Aortic smooth muscle cell (primary cell): Measurements from ENCODE around the gene TXNDC2. TPM values are rescaled to one million over a fixed set of nuclear protein-coding genes. Genes with fewer than 3 reads are reported as not detected.

Experiments used
- total RNA-seq: library from RNA; depleted of rRNA; stranded (reverse); fragments of >200 nt; gene quantifications from 2 replicates; pipeline ENCODE4 v1.2.3, GENCODE V29; 2014

TXNDC2 gene
- 0.06 TPM in 1 of 2 replicates, not detected in the other for total RNA-seq

DNA sequence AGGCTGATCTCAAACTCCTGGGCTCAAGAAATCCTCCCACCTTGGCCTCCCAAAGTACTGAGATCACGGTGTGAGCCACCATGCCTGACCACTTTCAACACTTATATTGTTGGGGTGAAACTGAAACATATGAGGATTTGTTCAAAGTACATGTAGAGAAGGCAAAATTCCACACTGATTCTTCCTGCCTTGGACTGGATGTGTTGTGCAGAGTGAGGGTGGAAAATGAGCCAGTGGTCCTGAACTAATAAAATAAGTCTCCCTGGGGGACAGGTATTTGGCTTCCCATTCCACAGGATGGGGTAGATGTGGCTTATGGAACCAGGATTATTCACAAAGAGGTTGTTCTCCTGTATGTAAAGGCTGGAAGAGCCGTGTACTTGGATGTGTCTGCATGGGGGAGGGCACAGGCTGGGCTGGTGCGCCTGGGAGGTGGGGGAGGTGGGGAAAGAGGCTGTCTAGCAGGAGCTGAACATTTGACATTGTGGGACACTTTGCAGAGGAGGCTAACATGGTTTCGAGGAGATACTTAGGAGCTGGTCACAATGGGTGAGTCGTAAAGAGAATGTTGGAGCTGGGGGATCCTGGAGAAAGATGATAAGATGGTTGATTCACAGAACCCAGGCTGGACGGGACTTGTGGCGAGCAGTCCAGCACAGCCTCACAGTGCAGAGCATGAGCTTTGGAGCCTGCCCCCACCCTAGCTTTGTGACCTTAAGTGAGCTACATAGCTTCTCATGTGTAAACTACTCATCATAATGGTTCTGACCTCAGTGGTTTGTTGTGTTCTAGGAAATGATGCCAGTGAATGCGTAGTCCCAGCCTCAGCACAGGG lies at the start of gene TXNDC2:
TXNDC2 (plus strand) TSS at position 804 of the 835 bp plus-strand sequence. CDS start 708 bp downstream, outside the sequence.

GRCh38 chr18:9913526-9914333 lies 28.0 kb downstream of the TXNDC2 start, which contains the start of gene VAPA:
Gene VAPA (plus strand): TSS chr18:9914016. CDS start chr18:9914257, 241 bp downstream.

Other genes with a start within 250 kb of the TXNDC2 start
- 73.6 and 84.0 TPM in 2 replicates for gene RAB31, start 177.7 kb upstream of the TXNDC2 start, total RNA-seq
- gene VAPA, start 28.0 kb downstream of the TXNDC2 start, total RNA-seq: 273 and 369 TPM in 2 replicates